LNCaP clone FGC (cell line): Measurements from ENCODE around the gene PJA2.

Experiments used
- DNase-seq: peaks from one replicate; pipeline ENCODE4 v3.0.0-alpha.2; 2011; ENCODE audit warnings: low read depth
- H3K4me3 ChIP-seq: 2 replicates; pipeline ENCODE4 v1.5.1; 2011; ENCODE audit warnings: mild to moderate bottlenecking, low read depth, low read length, control low read depth
- TF ChIP-seq, protein P1 (sequence below): IDR thresholded peaks from 2 replicates; pipeline ENCODE4 v1.5.1; 2012; ENCODE audit warnings: mild to moderate bottlenecking; ENCODE audit not compliant: control insufficient read depth, insufficient read depth; ENCODE audit errors: extremely low read depth

PJA2 gene

DNA sequence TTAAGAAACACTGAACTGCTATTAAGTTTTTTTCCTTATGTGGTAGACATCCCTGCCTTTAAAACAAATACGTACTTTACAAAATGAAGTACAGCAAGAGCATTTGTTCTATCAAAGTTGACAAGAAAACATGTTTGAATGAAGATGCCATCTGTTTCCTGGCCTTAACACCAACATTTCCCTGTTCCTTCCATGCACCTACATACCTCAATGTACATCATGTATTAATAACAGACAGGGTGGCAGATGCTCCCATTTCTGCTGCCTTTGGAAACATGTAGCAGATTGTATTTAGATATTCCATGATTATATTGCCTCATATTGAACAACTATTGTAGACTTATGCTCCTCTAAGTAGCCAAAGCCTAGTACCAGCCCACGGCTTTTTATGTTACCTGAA lies 104.4 kb downstream of the PJA2 start:
- DNase-seq: no peak
- no peak overlapping the region for H3K4me3 ChIP-seq

DNA sequence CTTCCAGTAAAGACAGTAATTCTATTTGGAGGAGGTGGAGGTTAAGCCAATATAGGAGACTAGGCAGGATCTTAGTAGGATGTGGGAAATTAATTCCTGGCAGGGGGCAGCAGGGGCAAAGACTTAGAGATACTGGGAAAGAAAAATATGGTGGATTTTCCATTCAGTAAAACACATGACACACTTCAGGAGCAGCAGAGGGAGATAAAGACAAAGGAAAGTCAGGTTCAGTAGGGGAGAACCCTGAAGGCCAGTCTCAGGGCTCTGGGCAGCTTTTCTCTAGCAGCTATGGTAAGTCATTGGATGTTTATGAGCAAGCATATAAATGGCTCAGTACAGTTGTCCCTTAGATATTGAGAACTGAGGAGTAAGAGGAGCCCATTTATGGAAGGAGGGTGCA lies 105.5 kb downstream of the PJA2 start:
- no peak for DNase-seq
- TF ChIP-seq, protein P1, sequence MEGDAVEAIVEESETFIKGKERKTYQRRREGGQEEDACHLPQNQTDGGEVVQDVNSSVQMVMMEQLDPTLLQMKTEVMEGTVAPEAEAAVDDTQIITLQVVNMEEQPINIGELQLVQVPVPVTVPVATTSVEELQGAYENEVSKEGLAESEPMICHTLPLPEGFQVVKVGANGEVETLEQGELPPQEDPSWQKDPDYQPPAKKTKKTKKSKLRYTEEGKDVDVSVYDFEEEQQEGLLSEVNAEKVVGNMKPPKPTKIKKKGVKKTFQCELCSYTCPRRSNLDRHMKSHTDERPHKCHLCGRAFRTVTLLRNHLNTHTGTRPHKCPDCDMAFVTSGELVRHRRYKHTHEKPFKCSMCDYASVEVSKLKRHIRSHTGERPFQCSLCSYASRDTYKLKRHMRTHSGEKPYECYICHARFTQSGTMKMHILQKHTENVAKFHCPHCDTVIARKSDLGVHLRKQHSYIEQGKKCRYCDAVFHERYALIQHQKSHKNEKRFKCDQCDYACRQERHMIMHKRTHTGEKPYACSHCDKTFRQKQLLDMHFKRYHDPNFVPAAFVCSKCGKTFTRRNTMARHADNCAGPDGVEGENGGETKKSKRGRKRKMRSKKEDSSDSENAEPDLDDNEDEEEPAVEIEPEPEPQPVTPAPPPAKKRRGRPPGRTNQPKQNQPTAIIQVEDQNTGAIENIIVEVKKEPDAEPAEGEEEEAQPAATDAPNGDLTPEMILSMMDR: no peak
- no peak overlapping the region for H3K4me3 ChIP-seq

More for the DNA sequence above, 104.4 kb downstream of the PJA2 start:
- TF ChIP-seq, protein P1: no peak

DNA sequence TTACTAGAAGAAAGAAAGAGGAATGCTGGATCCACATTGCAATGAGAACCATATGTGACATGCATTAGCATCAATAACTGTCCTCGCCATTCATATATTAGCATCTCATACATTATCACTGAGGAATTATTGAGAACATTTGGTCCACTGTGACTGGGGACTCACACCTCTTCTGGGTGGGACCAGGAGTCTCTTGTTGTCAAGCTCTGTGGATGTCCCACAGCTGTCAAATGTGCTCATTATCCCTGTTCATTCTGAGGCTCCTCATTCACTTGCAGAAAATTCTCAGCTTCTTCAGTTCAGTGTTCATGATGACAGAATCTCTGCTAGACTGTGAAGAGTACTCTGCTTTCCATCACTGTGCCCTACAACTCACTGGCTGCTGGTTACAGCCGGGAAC lies 109.4 kb downstream of the PJA2 start:
- no peak overlapping the region for H3K4me3 ChIP-seq
- TF ChIP-seq, protein P1: no peak
- no peak for DNase-seq

DNA sequence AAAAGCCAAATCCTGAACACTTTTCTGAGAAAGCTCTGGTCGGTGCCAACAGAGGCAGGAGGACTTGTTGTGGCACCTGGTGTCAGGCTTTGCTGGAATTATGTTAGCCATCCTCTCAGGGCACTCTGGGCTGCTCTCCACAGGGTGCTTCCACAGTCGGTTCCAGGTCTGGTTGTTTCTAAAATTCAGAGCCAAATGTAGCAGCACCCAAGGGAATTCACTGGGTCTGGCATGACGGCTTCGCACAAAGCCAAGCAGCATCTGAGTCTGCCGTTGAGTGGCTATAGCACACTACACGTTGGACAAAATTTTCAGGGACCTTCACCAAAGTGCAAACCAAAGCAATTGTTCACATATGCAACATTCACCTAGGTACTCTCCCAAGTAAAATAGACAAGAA lies 110.2 kb downstream of the PJA2 start:
- DNase-seq: no peak
- TF ChIP-seq, protein P1: no peak

DNA sequence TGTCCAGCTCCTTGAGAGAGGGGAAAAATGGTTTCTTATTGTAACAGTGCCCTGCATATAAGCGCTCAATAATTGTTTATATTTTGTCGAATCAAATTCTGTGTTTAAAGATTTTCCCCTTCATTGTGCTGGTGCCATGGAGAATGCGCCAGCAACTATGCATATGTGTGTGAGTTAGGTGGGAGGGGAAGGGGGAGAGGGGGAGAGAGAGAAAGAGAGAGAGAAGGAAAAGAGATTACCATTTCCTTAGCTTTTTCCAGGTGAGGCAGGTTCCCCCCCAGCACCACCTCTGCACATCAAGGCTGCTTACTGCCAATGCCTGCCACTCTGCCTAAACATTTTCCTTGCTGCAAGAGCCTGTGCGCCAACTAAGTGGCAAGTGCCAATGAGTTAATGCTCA lies 111.0 kb downstream of the PJA2 start:
- TF ChIP-seq, protein P1: no peak
- H3K4me3 ChIP-seq: no peak overlapping the region
- DNase-seq: no peak

More for the DNA sequence above, 110.2 kb downstream of the PJA2 start:
- H3K4me3 ChIP-seq: no peak overlapping the region

DNA sequence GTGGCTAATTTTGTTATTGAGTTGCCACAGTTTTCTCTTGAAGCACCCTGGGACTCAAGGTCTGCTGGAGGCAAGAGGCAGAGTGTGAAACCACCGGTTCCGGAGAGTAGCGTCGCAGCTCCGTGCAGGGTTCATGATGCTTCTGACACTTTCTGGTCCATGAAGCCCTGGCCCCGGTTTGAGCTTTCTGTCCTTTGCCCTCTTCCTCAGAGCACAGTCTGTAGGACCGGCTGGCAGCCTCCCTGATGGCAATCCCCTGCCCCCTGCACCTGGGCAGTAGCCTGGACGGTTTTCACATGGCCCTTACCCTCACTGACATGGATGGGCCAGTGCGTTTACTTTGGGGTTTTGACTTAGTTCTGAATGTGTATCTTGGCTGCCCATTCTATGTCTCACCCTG lies 111.9 kb downstream of the PJA2 start:
- H3K4me3 ChIP-seq: no peak overlapping the region
- TF ChIP-seq, protein P1: no peak
- DNase-seq: no peak

DNA sequence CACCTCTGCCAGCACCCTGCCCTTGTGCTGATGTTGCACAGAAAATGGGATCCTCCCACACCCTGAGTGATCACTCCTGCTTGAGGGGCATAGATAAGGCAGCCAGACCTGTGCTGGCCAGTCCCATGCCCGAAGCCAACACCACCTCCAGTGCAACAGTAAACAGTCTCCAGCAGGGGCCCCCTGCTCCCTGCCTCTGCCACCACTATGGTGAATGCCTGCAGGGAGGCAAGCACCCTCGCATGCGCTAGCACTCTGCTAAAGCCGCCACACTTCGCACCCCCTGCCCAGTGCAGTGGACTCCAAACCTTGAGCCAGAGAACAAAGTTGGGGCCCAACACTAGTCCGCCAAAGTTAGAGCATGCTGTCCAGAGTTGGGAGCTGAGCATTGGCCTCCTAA lies 118.7 kb downstream of the PJA2 start:
- DNase-seq: no peak
- no peak overlapping the region for H3K4me3 ChIP-seq
- TF ChIP-seq, protein P1: no peak
